ENCODE measurements around the gene SNRNP40. TPM values are rescaled to one million over a fixed set of nuclear protein-coding genes. Genes with fewer than 3 reads are reported as not detected.
"Not testable (repeated sequence)": the region's sequence is repeated elsewhere in the genome, so short reads cannot be mapped to it uniquely, and the experiment has no call there.

The SNRNP40 gene
- total RNA-seq, 1 experiment from 2014 or later: 96.7 TPM

- DNase-seq (ENCODE audit: low read depth): not testable (repeated sequence)
Measured at GRCh38 chr1:31287791-31288190, 8.8 kb downstream of the SNRNP40 start.

GRCh38 chr1:31282426-31282825, 14.2 kb downstream of the SNRNP40 start:
- not testable (repeated sequence) for DNase-seq (ENCODE audit: low read depth)

DNA sequence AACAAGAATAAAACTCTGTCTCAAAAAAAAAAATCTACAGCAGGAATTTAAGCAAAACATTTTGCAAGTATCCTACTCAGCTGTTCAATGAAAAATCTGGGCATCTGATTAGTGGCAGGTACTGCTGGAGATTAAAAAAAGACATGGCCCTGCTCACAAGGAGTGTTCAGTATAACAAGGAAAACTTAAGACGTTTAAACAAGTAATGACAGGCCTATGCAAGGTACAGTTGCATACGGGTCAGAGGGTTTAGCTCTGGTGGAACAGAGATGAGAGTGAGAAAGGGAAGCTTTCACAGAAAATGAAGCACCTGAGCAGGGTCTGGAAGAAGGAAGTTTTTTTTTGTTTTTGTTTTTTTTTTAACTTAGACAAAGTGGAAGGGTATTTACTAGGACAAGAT, 23.0 kb downstream of the SNRNP40 start:
- DNase-seq (ENCODE audit: low read depth): no peak

DNA sequence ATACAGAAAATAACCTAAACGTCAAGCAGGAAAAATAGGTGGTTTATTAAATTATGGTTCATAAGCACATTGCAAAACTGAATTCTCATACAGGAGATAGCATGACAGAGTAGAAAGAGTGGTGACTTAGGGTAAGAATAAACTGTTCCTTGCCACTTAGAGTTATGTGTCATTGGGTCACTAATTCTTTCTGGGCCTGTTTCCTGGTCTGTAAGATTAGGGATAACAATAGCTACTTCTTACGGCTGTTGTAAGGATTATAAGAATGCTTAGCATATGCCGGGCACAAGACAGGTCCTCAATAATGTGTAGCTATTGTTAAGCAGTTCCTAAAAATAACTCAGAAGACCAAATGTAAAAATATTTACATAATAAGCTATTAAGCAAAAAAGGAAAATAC, 24.2 kb downstream of the SNRNP40 start:
- no peak for DNase-seq (ENCODE audit: low read depth)

DNA sequence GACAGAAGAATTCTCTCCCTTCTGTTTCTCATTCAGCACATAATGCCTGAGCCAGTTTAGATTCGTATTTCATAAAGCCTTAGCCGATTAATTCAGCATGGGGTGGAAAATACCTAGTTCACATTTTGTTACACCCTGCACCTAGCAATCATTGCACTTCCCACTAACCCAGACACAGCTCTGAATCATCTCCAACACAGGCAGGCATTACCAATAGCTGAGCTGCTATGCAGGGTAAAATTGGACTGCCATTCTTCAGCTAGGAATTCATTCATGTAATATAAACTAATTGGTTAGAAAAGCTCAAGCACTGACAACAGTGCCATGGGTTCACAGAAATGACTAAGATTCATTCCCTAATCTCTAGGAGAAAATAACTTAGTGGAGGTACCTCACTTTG, 30.0 kb downstream of the SNRNP40 start:
- no peak for DNase-seq (ENCODE audit: low read depth)

GRCh38 chr1:31264790-31265386, 31.7 kb downstream of the SNRNP40 start:
- no peak for DNase-seq (ENCODE audit: low read depth)

DNA sequence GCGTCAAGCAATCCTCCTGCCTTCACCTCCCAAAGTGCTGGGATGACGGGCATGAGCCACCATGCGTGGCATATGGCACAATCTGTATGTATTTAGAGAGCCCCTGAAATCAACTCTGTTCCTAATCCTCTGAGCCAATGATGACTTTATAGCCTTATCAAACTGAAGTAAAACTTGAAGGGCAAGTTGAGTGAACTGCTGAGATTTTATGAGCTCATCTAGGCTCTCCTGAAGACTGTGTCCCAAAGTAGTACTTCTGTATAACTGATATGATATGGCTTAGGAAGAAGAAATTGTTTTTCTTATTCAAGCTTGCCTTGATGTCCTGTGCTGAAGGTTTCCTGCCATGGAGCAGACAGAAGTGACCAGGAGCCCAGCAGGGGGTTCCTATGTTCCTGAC, 33.2 kb downstream of the SNRNP40 start:
- no peak for DNase-seq (ENCODE audit: low read depth)

DNA sequence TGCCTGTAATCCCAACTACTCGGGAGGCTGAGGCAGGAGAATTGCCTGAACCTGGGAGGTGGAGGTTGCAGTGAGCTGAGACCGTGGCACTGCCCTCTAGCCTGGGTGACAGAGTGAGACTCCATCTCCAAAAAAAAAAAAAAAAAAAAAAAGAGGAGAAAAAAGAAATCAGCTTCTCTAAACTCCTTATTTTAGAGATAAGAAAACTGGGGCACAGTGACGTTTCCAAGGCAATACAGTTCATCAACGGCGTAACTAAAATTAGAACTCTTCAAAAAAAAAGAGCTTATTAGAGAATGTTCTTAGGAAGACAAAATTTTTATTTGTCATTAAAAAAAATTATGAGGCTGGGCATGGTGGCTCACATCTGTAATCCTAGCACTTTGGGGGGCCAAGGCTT, 34.2 kb downstream of the SNRNP40 start:
- not testable (repeated sequence) for DNase-seq (ENCODE audit: low read depth)

- no peak for DNase-seq (ENCODE audit: low read depth)
Measured at GRCh38 chr1:31261916-31262315, 34.7 kb downstream of the SNRNP40 start.

- DNase-seq (ENCODE audit: low read depth): peak; percentile 19
Measured at GRCh38 chr1:31259746-31260145, 36.8 kb downstream of the SNRNP40 start.

GRCh38 chr1:31258581-31258980, 38.0 kb downstream of the SNRNP40 start:
- DNase-seq (ENCODE audit: low read depth): no peak

GRCh38 chr1:31257213-31257612, 39.4 kb downstream of the SNRNP40 start:
- DNase-seq (ENCODE audit: low read depth): no peak

DNA sequence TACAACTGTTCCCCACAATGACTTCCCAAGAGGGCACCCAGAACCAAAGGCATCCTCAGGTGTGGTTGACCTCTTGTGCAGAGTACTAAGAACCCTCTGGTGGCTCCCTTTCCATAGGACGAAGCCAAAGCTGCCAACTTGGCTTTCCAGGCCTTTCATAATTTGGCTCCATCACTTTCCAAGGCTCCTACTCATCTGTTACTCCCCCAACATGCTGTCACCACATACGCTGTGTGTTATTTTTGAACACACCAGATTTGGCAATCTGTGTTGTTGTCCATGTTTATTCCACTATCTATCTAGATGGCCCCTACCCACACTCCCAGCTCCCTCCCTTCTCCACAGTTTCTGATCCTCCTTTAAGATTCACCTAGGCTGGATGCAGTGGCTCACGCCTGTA, 46.7 kb downstream of the SNRNP40 start:
- no peak for DNase-seq (ENCODE audit: low read depth)

GRCh38 chr1:31248276-31248675, 48.3 kb downstream of the SNRNP40 start:
- no peak for DNase-seq (ENCODE audit: low read depth)

- DNase-seq (ENCODE audit: low read depth): no peak
Measured at GRCh38 chr1:31244326-31244725, 52.3 kb downstream of the SNRNP40 start.

DNA sequence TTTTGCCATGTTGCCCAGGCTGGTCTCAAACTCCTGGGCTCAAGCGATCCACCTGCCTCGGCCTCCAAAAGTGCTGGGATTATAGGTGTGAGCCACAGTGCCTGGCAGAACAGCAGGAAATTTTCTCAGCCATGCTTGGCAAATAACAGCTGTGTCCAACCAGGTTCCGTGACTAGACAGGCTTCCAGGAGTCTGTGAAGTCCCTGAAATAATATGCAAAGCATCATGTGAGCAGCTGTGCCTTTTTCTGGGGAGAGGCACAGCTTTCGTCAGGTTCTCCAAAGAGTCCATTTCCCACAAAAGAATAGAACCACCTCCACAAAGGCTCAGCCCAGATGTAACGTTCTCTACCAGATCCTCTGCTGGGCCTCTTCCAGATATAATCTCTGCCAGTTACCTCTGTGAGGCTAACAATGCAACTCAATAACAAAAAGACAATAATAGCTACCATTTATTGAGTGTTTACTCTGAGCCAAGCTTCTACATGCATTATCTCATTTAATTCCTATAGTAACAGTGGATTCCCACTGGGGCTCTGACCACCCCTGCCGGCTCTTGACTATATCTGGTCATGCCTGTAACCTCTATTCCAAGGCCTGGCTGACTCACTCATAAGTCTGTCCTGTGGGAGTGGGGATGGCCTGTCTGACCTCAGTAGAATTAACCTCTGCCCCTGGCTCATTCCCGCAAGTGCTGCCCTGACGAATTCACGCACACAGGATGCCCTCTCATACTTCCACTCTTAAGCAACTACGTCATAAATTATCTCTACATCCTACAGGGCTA, 52.9 kb downstream of the SNRNP40 start:
- DNase-seq (ENCODE audit: low read depth): peak; percentile 28

DNA sequence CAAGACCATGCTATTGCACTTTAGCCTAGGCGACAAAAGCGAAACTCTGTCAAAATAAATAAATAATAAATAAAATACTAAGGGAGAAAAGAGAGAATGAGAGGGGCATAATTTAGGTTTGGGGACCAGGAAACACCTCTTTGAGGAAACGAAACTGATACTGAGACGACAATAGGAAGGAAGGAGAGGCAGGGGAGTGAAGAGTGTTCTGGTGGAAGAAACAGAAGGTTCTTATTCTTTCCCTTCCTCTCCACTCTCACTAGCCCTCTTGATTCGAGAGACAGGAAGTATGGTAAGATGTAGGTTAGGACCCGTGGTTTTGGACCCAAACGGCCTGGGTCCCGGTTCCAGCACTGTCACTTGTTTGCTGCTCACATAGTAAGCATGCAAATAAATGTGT, 55.3 kb downstream of the SNRNP40 start:
- DNase-seq (ENCODE audit: low read depth): no peak

DNA sequence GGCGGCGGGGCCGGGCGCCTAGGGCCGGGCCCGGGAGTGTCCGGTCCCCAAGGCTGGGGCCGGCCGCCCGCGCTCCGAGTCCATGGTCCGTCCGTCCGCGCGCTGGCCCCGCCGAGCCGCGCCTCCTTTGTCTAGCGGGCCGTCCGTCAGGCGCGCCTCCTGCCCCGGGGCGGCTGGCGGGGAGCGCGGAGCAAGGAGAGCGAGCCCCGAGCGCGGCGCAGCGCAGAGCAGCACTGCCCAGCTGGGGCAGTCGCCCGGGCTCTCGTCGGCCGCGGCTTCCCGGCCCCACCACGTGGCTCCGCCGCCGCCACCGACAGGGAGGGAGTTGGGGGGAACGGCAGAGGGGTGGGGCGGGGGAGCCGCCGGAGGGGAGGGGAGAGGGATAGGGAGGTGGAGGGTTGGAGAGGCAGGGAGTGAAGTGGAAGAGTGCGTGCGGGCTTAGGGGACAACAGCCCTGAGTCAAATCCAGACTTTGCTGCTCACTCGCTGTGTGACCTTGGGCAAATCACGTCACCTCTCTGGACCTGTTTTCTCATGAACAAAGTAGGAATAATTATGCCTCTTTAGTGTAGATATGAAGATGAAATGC, 56.8 kb downstream of the SNRNP40 start, which contains the start of gene NKAIN1:
TSS of gene NKAIN1 (minus strand) at position 235 of the 589 bp plus-strand sequence. CDS start 340 bp downstream, outside the sequence.
- DNase-seq (ENCODE audit: low read depth): no peak

- DNase-seq (ENCODE audit: low read depth): no peak
Measured at GRCh38 chr1:31238986-31239613, 57.5 kb downstream of the SNRNP40 start.

DNA sequence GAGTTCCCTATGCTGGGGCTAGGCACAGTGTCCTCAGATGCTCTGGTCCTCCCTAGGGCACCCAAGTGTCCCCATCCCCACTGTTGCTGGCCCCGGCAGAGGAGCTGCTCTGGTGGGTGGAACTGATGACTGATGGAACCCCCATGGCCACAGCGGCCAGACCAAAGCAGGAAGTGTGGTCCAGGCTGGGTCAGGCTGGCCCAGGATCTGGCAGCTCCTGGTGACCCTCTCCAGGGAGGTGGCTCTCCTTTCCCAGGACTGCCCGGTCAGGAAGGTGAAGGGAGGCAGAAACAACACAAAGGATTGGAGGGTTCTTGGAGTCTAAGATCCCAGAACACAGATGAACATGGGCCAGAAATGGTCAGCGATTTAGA, 58.0 kb downstream of the SNRNP40 start:
- DNase-seq (ENCODE audit: low read depth): no peak

GRCh38 chr1:31234870-31235269, 61.7 kb downstream of the SNRNP40 start:
- DNase-seq (ENCODE audit: low read depth): no peak

DNA sequence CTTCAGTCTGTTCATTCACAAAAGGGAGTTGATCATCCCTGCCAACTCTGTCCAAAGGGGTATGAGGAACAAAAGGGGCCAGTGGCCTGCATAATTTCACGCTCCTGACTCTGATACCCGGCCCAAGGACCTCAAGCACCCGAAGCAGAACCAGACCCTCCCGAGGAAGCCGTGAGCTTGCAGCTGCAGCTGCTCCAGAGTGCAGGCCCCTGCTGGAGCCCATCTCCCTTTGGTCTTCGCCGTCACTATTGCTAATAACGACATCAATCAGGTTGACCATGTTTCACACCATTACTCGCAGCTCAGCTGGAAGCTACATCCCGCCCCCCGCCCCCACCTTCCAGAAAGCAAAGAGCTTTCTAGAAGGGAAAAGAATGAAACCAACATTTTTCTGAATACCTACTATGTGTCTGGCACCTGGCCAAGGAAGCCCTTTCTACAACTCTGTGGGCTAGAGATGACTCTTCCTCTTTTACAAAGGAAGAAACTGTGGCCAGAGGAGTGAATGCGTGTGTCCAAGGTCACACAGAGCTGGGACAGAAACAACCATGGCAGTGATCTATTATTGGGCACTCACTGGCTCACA, 62.4 kb downstream of the SNRNP40 start:
- no peak for DNase-seq (ENCODE audit: low read depth)

All from LHCN-M2 (cell line).